BJ (cell line): ENCODE results near the gene TACC2. TPM values are rescaled to one million over a fixed set of nuclear protein-coding genes. Genes with fewer than 3 reads are reported as not detected.

Source experiments
- CTCF ChIA-PET: fragments of 350-600 bp; formaldehyde crosslinking; extraction: SDS; loops from one replicate; lab custom pipeline; 2021; ENCODE audit warnings: antibody characterized with exemption, inconsistent platforms; lab: Yijun Ruan, JAX
- POLR2A ChIA-PET: fragments of 300-600 bp; sonication (Branson Sonifier 250); formaldehyde crosslinking; extraction: SDS; loops from one replicate; lab custom pipeline; 2021; ENCODE audit warnings: antibody characterized with exemption; lab: Charles Lee
- DNase-seq: peaks from one replicate; pipeline ENCODE4 v3.0.0-alpha.2; 2011; ENCODE audit warnings: low read depth
- H3K27me3 ChIP-seq: 2 replicates; pipeline ENCODE4 v1.6.0; 2011; ENCODE audit warnings: low read length; ENCODE audit not compliant: control insufficient read depth, insufficient read depth
- H3K36me3 ChIP-seq: 2 replicates; pipeline ENCODE4 v1.5.1; 2011; ENCODE audit warnings: low read length; ENCODE audit not compliant: control insufficient read depth, insufficient read depth
- H3K4me3 ChIP-seq: 2 replicates; pipeline ENCODE4 v1.5.1; 2011; ENCODE audit warnings: low read depth, mild to moderate bottlenecking, control low read depth, low read length
- CTCF ChIP-seq: IDR thresholded peaks from 2 replicates; pipeline ENCODE4 v1.5.1; 2011; ENCODE audit warnings: low read depth, mild to moderate bottlenecking, control low read depth, inconsistent platforms, low read length, moderate library complexity; ENCODE audit not compliant: insufficient read depth
- polyA plus RNA-seq: library from polyadenylated mRNA; depleted of rRNA; stranded (reverse); fragments of >200 nt; gene quantifications from 2 replicates; pipeline ENCODE4 v1.2.3, GENCODE V29; 2011

TACC2 gene
- polyA plus RNA-seq, 1 experiment, result 10.4 TPM

- no peak for DNase-seq
- POLR2A ChIA-PET, result no interaction called here
- Histone ChIP-seq H3K36me3 (peaks cover 2% of the 10 kb centered on the region; the same call in 1 of the 2 replicates), H3K4me3 (no peak overlapping the region), H3K27me3 (no peaks in the 10 kb centered on the region)
- no peak for TF ChIP-seq CTCF
- CTCF ChIA-PET, result interaction anchor here (1.1 to 1.3 kb wide), 2 partner anchors 21 to 32 kb away, joined by 3 to 9 read pairs; no protein-coding TSS in a partner anchor
These were observed 258.0 kb downstream of the TACC2 start for GRCh38 chr10:122246830-122247520.

GRCh38 chr10:122248356-122249302 lies 259.7 kb downstream of the TACC2 start:
- POLR2A ChIA-PET, result no interaction called here
- Histone ChIP-seq H3K4me3 (no peak overlapping the region), H3K36me3 (peaks cover 2% of the 10 kb centered on the region; the same call in 1 of the 2 replicates), H3K27me3 (no peaks in the 10 kb centered on the region)
- CTCF ChIA-PET, result interaction anchor here (1.8 kb wide), 1 partner anchor 19 kb away, joined by 5 read pairs; no protein-coding TSS in a partner anchor
- no peak for TF ChIP-seq CTCF
- DNase-seq, result no peak

- Histone ChIP-seq H3K27me3 (no peaks in the 10 kb centered on the region), H3K36me3 (peaks cover 2% of the 10 kb centered on the region; the same call in 1 of the 2 replicates), H3K4me3 (no peak overlapping the region)
- CTCF ChIA-PET, result interaction anchor here (1.3 to 1.8 kb wide), 2 partner anchors 10 to 18 kb away, joined by 5 to 6 read pairs; no protein-coding TSS in a partner anchor
- POLR2A ChIA-PET, result no interaction called here
- no peak for DNase-seq
- no peak for TF ChIP-seq CTCF
These were observed 260.4 kb downstream of the TACC2 start for GRCh38 chr10:122249303-122249850.

GRCh38 chr10:122249991-122250750 lies 261.2 kb downstream of the TACC2 start:
- POLR2A ChIA-PET, result no interaction called here
- TF ChIP-seq CTCF, result no peak
- DNase-seq, result no peak
- Histone ChIP-seq H3K4me3 (no peak overlapping the region), H3K36me3 (peaks cover 2% of the 10 kb centered on the region; the same call in 1 of the 2 replicates), H3K27me3 (no peaks in the 10 kb centered on the region)
- CTCF ChIA-PET, result interaction anchor here (1.3 to 1.8 kb wide), 2 partner anchors 11 to 18 kb away, joined by 5 to 6 read pairs; no protein-coding TSS in a partner anchor
